ENCODE results near the gene HLA-F.
A peak's percentile ranks its signal among the peaks of the same experiment; 100 is the strongest.

HLA-F gene

GRCh38 chr6:29723262-29723665 lies at the start of gene HLA-F:
HLA-F (plus strand) TSS chr6:29723434; CDS start chr6:29723464, 30 bp downstream.
- DNase-seq (ENCODE audit: low read depth in 2 of 2): peak; percentile 45 to 51

- no peak for DNase-seq (ENCODE audit: low read depth in 2 of 2)
These were observed 49.2 kb upstream of the HLA-F start for GRCh38 chr6:29674008-29674407.

- DNase-seq (ENCODE audit: low read depth in 2 of 2): no peak
These were observed 47.7 kb upstream of the HLA-F start for GRCh38 chr6:29675561-29675960.

- DNase-seq (ENCODE audit: low read depth in 2 of 2): no peak
These were observed 46.1 kb upstream of the HLA-F start for GRCh38 chr6:29676981-29677601.

DNA sequence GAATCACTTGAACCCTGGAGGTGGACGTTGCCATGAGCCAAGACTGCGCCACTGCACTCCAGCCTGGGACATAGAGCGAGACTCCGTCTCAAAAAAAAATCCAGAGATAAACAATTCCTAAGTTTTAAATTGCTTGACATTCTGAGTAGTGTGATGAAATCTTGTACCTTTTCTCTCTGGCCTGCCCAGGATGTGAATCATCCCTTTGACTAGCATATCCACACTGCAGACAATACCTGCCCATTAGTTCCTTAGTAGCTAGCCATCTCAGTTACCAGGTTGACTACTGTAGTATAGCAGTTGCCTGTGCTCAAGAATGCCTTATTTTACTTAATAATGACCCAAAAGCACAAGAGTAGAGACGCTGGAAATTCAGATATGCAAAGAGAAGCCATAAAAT lies 45.1 kb upstream of the HLA-F start:
- DNase-seq (ENCODE audit: low read depth in 2 of 2): no peak

- no peak for DNase-seq (ENCODE audit: low read depth in 2 of 2)
These were observed 43.3 kb upstream of the HLA-F start for GRCh38 chr6:29679962-29680361.

GRCh38 chr6:29680416-29680815 lies 42.8 kb upstream of the HLA-F start:
- no peak for DNase-seq (ENCODE audit: low read depth in 2 of 2)

- DNase-seq (ENCODE audit: low read depth in 2 of 2): no peak
These were observed 42.3 kb upstream of the HLA-F start, which contains the start of gene ZFP57 for GRCh38 chr6:29680904-29681303. ZFP57 (minus strand) TSS chr6:29681152; CDS start chr6:29677003, 4,149 bp downstream.

DNA sequence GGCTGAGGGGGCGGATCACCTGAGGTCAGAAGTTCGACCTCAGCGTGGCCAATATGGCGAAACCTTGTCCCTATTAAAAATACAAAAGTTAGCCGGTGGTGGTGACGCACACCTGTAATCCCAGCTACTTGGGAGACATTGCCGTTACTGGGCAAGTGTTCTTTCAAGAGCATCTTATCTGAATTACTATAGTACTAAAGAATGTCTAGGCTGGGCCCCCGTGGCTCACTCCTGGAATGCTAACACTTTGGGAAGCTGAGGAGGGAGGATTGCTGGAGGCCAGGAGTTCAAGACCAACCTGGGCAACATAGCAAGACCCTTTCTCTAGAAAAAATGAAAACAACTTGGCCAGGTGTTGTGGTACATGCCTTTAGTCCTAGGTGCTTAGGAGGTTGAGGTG lies 41.4 kb upstream of the HLA-F start:
- no peak for DNase-seq (ENCODE audit: low read depth in 2 of 2)

DNA sequence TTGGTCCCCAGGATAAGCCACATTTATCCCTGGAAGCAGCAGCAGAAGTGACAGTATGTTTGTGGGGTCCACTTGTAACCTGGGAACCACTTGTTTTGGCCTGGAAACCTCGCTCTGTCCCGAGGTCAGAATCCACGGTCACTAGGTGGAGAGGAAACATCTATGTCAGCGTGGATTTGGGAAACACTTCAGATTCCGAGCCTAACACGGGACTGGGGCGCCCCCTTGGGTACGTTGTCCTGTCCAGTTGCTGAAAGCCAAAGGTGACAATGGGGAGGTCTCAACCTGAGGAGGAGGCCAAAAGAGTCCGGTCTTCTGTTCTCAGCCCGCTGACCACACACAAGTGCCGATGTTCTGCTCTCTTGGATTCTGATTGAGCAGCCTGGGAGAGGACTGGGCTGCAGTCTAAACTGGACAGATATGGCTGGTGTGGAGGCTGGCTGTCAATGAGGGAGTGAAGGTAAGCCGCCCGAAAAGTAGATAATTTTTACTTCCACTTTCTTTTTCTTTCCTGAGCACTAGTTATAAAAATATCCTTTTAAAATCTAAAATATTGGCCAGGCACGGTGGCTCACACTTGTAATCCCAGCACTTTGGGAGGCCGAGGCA lies 37.4 kb upstream of the HLA-F start:
- DNase-seq (ENCODE audit: low read depth in 2 of 2): no peak

DNA sequence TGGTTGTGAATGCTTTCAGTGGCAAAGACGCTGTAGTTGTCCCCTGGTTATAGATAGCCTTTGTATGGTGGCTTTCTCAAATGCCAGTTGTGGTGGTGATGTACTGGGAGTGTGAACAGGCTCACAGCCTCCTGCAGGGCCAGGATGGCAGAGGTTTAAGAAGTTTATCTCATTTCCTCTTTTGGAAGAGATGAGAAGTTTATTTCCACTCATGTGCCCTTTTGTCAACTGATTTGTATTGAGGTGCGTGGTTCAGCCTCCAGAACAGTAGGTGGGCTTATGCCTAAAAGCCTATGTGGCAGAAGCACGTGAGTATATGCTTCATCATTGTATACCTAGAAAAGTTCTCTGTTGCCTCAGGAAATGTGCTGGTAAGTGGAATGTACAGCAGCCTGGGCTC lies 28.6 kb upstream of the HLA-F start:
- no peak for DNase-seq (ENCODE audit: low read depth in 2 of 2)

GRCh38 chr6:29696147-29697125 lies 26.8 kb upstream of the HLA-F start:
- no peak for DNase-seq (ENCODE audit: low read depth in 2 of 2)

DNA sequence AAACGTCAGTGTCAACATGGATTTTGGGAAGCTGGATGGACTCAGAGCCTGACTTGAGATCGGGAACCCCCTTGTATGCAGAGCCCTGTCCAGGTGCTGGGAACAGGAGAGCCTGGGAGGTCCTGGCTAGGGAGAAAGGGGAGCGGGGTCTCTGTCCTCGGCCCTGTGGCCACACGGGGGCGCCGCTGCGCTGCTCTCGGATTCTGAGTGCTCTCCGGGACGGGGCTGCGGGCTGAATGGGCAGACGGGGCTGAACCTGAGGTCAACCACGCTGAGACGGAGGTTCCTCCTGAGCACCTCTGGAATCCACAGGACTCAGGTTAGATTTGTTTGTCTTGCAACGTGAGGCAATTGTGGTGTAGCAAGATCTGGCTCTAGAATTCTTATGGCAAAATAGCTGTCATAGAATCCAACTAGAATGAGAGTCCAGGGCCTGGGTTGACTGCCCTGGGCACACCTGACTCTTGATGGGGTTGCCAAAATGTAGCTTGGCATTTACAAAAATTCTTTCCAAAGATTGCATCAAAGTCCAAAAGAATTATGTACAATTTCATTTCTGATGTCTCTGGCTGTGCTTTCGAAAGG lies 20.6 kb upstream of the HLA-F start:
- DNase-seq (ENCODE audit: low read depth in 2 of 2): no peak

GRCh38 chr6:29705389-29706231 lies 17.6 kb upstream of the HLA-F start:
- DNase-seq (ENCODE audit: low read depth in 2 of 2): peak; percentile 7 to 12

GRCh38 chr6:29708432-29709179 lies 14.6 kb upstream of the HLA-F start:
- no peak for DNase-seq (ENCODE audit: low read depth in 2 of 2)

GRCh38 chr6:29709188-29709587 lies 14.0 kb upstream of the HLA-F start:
- DNase-seq (ENCODE audit: low read depth in 2 of 2): no peak

DNA sequence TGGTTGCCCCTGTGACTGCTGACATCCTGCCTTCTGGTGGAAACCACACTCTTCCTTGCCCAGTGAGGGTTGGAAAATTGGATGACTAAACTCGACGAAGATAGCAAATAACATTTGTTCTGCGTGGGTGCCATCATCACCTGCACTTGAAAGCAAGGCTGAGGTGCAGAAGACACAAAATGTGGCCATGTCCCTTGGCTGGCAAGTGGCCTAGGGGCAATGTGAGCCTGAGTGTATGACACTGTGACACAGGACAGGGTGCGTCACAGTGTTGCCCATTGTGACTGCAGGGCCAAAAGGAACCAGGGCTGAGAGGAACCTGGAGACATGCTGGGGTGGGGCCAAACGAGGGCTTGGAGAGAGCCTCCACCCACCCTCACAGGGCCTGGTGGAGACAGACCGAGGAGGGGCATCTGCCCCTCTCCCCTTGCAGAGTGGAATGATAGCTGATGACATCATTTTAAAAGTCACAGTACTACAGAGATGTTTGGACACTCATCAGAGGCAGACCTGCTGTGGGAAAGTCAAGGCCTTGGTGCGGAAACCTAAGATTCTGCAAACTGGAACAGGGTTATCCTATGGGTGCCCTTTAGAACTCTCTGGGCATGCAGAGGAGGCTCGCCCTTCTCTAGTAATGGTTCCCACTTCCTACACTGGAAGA lies 12.8 kb upstream of the HLA-F start:
- DNase-seq (ENCODE audit: low read depth in 2 of 2): no peak

GRCh38 chr6:29720863-29721262 lies 2.4 kb upstream of the HLA-F start:
- no peak for DNase-seq (ENCODE audit: low read depth in 2 of 2)

GRCh38 chr6:29723666-29724588 lies 693 bp downstream of the HLA-F start:
- DNase-seq (ENCODE audit: low read depth in 2 of 2): no peak
